ENCODE measurements around the gene GIMAP7.
"Not testable (repeated sequence)": the region's sequence is repeated elsewhere in the genome, so short reads cannot be mapped to it uniquely, and the experiment has no call there.

GIMAP7 gene

DNA sequence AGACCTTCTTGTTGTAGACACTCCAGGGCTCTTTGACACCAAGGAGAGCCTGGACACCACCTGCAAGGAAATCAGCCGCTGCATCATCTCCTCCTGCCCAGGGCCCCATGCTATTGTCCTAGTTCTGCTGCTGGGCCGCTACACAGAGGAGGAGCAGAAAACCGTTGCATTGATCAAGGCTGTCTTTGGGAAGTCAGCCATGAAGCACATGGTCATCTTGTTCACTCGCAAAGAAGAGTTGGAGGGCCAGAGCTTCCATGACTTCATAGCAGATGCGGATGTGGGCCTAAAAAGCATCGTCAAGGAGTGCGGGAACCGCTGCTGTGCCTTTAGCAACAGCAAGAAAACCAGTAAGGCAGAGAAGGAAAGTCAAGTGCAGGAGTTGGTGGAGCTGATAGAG is 5.5 kb downstream of the GIMAP7 start:
- Mint-ChIP-seq H3K4me1 (ENCODE audit: low read depth) (peaks cover 31% of the 10 kb centered on the region), H3K27ac (peak overlapping the region; percentile 84), H3K36me3 (ENCODE audit: low read depth) (peaks cover 72% of the 10 kb centered on the region), H3K27me3 (ENCODE audit: low read depth) (no peaks in the 10 kb centered on the region), H3K4me3 (peak overlapping the region; percentile 98), H3K9me3 (peaks cover under 1% of the 10 kb centered on the region)
- peak; percentile 33 for DNase-seq (ENCODE audit: low spot score)

DNA sequence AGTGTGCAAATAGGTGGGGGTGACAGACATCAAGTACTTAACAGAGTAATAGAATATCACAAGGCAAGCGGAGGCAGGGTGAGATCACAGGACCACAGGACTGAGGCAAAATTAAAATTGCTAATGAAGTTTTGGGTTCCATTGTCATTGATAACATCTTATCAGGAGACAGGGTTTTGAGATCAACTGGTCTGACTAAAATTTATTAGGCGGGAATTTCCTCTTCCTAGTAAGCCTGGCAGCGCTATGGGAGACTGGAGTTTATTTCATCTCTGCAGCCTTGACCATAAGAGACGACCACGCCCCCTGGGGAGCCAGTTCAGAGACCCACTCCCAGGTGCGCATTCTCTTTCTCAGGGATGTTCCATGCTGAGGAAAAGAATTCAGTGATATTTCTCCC is 8.3 kb downstream of the GIMAP7 start:
- not testable (repeated sequence) for H3K27me3 Mint-ChIP-seq (ENCODE audit: low read depth); DNase-seq (ENCODE audit: low spot score); H3K27ac Mint-ChIP-seq
- Mint-ChIP-seq H3K9me3 (peaks cover 23% of the 10 kb centered on the region), H3K4me3 (peak overlapping the region; percentile 75), H3K4me1 (ENCODE audit: low read depth) (peaks cover 37% of the 10 kb centered on the region), H3K36me3 (ENCODE audit: low read depth) (peaks cover 71% of the 10 kb centered on the region)

DNA sequence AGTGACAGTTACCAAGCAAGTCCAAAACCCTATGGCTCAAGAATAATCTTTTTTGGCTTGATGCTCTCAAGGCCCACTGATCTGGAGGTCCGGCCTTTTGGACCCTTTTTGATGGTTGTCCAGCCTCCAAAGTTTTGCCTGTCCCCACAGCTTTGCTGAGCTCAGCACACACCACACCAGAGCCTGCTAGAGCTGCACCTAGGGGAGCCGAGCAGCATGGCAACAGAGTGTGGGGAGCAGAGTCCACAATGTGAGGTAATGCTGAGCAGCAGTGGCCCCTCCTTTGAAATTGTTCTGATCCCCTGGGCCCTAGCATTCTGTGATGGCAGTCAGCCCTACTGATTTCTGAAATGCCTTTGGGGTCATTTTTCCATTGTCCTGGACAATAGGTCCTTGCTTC is 9.3 kb downstream of the GIMAP7 start:
- no peak overlapping the region for H3K4me3 Mint-ChIP-seq
- H3K27me3 Mint-ChIP-seq (ENCODE audit: low read depth) = no peaks in the 10 kb centered on the region

DNA sequence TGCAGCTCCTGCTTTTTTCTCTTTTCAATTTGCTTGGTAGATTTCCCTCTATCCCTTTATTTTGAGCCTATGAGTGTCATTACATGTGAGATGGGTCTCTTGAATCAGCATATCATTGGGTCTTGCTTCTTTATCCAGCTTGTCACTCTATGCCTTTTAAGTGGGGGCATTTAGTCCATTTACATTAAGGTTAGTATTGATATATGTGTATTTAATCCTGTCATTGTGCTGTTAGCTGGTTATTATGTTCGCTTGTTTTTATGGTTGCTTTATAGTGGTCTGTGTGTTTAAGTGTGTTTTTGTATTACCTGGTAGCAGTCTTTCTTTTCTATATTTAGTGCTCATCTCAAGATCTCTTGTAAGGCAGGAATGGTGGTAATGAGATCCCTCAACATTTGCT is 17.0 kb downstream of the GIMAP7 start:
- peaks cover 2% of the 10 kb centered on the region for H3K4me1 Mint-ChIP-seq (ENCODE audit: low read depth)
- H3K27ac Mint-ChIP-seq = no peak overlapping the region
- no peak for DNase-seq (ENCODE audit: low spot score)
- H3K36me3 Mint-ChIP-seq (ENCODE audit: low read depth) = peaks cover 50% of the 10 kb centered on the region
- H3K27me3 Mint-ChIP-seq (ENCODE audit: low read depth) = no peaks in the 10 kb centered on the region
- peaks cover 74% of the 10 kb centered on the region for H3K9me3 Mint-ChIP-seq
- H3K4me3 Mint-ChIP-seq = no peak overlapping the region

More for the DNA sequence above, 9.3 kb downstream of the GIMAP7 start:
- H3K27ac Mint-ChIP-seq = no peak overlapping the region
- H3K9me3 Mint-ChIP-seq = peaks cover 34% of the 10 kb centered on the region
- no peak for DNase-seq (ENCODE audit: low spot score)
- peaks cover 34% of the 10 kb centered on the region for H3K4me1 Mint-ChIP-seq (ENCODE audit: low read depth)
- H3K36me3 Mint-ChIP-seq (ENCODE audit: low read depth) = peaks cover 72% of the 10 kb centered on the region

DNA sequence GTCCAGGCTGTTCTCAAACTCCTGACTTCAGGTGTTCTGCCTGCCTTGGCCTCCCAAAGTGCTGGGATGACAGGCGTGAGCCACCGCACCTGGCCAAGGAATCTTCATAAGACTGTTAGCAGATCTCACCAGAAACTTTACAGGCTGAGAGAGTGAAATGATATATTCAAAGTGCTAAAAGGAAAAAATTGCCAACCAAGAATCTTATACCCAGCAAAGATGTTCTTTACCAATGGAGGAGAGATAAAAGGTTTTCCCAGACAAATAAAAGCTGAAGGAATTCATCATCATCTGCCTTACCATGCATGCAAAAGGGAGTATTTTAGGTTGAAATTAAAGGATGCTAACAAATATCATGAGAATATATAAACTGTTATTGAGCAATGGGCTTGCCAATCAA is 23.6 kb downstream of the GIMAP7 start:
- Mint-ChIP-seq H3K4me3 (no peak overlapping the region), H3K9me3 (peaks cover 77% of the 10 kb centered on the region), H3K27ac (no peak overlapping the region), H3K4me1 (ENCODE audit: low read depth) (no peaks in the 10 kb centered on the region), H3K27me3 (ENCODE audit: low read depth) (no peaks in the 10 kb centered on the region), H3K36me3 (ENCODE audit: low read depth) (peaks cover 48% of the 10 kb centered on the region)
- no peak for DNase-seq (ENCODE audit: low spot score)

DNA sequence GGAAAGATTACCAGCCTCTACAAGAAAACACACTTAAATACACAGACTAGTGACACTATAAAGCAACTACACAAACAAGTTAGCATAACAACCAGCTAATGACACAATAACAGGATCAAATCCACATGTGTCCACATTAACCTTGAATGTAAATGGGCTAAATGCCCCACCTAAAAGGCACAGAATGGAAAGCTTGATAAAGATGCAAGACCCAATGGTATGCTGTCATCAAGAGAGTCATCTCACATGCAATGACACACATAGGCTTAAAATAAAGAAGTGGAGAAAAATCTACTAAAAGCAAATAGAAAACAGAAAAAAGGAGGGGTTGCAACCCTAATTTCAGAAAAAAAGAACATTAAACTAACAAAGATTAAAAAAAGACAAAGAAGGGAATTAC is 38.5 kb downstream of the GIMAP7 start:
- peaks cover 67% of the 10 kb centered on the region for H3K36me3 Mint-ChIP-seq (ENCODE audit: low read depth)
- H3K27me3 Mint-ChIP-seq (ENCODE audit: low read depth) = no peaks in the 10 kb centered on the region
- no peak for DNase-seq (ENCODE audit: low spot score)
- peaks cover 26% of the 10 kb centered on the region for H3K4me1 Mint-ChIP-seq (ENCODE audit: low read depth)
- no peak overlapping the region for H3K4me3 Mint-ChIP-seq
- peaks cover 80% of the 10 kb centered on the region for H3K9me3 Mint-ChIP-seq
- H3K27ac Mint-ChIP-seq = no peak overlapping the region

DNA sequence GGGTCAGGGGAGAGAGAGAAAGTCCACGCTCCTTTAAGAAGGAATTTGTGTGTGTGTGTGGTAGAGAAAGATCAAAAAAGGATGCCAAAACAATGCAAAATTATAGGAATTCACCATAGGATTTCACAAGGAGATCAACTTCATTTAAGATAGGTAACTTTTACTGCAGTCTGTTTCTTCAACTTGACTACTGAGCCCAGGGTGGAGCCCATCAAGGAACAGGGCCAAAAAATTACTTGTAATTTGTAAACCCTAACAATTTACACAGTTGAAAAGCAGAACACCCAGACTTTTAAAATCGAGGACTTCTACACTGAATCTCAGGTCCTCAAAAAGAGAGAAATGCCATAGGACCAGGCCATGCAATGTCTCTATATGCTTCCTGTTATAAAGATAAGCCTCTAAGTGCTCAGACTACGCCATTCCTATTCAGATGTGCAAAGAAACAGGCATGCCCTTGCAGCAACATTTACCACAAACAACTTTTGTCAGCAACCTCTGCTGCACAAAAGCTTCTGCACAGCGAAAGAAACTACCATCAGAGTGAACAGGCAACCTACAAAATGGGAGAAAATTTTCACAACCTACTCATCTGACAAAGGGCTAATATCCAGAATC is 42.0 kb downstream of the GIMAP7 start:
- H3K4me3 Mint-ChIP-seq = peak overlapping the region; percentile 73
- H3K27ac Mint-ChIP-seq = peak overlapping the region; percentile 93
- peaks cover 82% of the 10 kb centered on the region for H3K9me3 Mint-ChIP-seq
- H3K27me3 Mint-ChIP-seq (ENCODE audit: low read depth) = no peaks in the 10 kb centered on the region
- peaks cover 30% of the 10 kb centered on the region for H3K4me1 Mint-ChIP-seq (ENCODE audit: low read depth)
- H3K36me3 Mint-ChIP-seq (ENCODE audit: low read depth) = peaks cover 73% of the 10 kb centered on the region
- no peak for DNase-seq (ENCODE audit: low spot score)

DNA sequence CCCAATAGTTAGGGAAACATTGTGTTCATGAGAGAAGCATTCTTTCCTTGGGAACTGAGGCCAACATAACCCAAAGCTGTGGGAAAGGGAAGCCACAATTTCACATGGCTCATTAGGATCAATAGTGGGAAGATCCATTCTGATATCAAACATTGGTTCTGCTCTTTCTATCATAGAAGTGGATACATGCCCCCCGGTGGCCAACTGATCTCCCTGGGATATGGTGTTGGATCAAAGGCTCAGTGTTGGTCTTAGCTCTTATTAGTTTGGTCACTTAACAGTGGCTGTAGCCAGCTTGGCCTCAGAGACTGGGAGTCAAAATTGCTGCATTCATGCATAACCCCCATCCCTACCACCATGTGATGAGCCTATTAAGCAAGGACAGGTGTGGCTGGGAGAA is 45.8 kb downstream of the GIMAP7 start:
- no peak overlapping the region for H3K4me3 Mint-ChIP-seq
- H3K4me1 Mint-ChIP-seq (ENCODE audit: low read depth) = peaks cover 30% of the 10 kb centered on the region
- H3K36me3 Mint-ChIP-seq (ENCODE audit: low read depth) = peaks cover 49% of the 10 kb centered on the region
- peaks cover 58% of the 10 kb centered on the region for H3K9me3 Mint-ChIP-seq
- H3K27me3 Mint-ChIP-seq (ENCODE audit: low read depth) = no peaks in the 10 kb centered on the region
- no peak overlapping the region for H3K27ac Mint-ChIP-seq
- no peak for DNase-seq (ENCODE audit: low spot score)

DNA sequence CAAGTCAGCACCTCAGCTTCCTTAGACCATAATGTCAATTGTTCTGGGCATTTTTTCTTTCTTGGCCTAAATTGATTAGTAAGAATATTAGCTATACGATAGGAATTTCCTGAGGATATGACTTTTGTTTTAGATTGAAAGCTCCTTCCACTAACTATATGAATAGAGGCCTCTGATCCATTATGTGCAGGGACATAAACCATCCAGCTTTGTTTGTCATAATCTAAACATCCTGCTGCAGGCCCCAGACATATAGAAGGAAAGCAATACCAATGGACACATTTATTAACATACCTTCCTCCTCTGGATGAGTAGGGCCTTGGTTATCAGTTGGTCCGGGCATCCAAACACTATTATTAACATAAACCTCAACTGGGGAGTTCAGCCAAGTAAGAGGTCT is 48.2 kb downstream of the GIMAP7 start:
- H3K9me3 Mint-ChIP-seq = peaks cover 47% of the 10 kb centered on the region
- peak overlapping the region; percentile 62 for H3K4me3 Mint-ChIP-seq
- no peaks in the 10 kb centered on the region for H3K27me3 Mint-ChIP-seq (ENCODE audit: low read depth)
- H3K4me1 Mint-ChIP-seq (ENCODE audit: low read depth) = peaks cover 30% of the 10 kb centered on the region
- DNase-seq (ENCODE audit: low spot score) = no peak
- peaks cover 44% of the 10 kb centered on the region for H3K36me3 Mint-ChIP-seq (ENCODE audit: low read depth)
- H3K27ac Mint-ChIP-seq = no peak overlapping the region

DNA sequence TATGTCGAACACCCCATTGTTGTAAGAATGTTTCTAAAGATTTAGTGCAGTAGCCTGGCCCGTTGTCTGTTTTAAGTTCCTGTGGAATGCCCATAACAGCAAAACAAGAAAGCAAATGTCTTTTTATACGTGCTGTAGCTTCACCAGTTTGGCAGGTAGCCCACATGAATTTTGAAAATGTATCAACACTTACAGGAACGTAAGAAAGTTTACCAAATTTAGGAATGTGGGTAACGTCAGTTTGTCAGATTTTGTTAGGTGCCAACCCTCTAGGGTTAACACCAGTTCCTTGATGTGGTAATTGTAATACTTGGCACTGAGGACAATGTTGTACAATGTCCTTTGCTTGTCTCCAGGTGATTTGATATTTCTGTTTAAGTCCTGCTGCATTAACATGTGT is 49.3 kb downstream of the GIMAP7 start:
- Mint-ChIP-seq H3K4me3 (peak overlapping the region; percentile 62), H3K36me3 (ENCODE audit: low read depth) (peaks cover 40% of the 10 kb centered on the region)
- DNase-seq (ENCODE audit: low spot score) = no peak

DNA sequence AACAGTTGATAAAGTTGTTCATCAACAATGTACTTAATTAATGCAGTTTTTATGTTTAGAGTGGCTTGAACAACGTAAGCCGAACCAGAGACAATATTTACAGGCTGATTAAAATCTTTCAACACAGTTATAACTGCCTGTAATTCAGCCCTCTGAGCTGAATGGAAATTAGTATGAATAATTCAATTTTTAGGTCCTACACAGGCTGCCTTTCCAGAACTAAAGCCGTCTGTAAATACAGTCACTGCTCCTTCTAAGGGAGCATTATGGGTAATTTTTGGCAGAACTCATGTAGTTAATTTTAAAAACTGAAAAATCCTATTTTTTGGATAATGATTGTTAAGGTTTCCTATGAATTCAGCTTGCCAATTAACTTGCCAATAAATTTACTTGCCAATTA is 49.9 kb downstream of the GIMAP7 start:
- H3K27ac Mint-ChIP-seq = peak overlapping the region; percentile 77
- no peaks in the 10 kb centered on the region for H3K27me3 Mint-ChIP-seq (ENCODE audit: low read depth)

More for the DNA sequence above, 49.3 kb downstream of the GIMAP7 start:
- H3K27ac Mint-ChIP-seq = peak overlapping the region; percentile 77
- peaks cover 38% of the 10 kb centered on the region for H3K9me3 Mint-ChIP-seq
- H3K27me3 Mint-ChIP-seq (ENCODE audit: low read depth) = no peaks in the 10 kb centered on the region
- peaks cover 29% of the 10 kb centered on the region for H3K4me1 Mint-ChIP-seq (ENCODE audit: low read depth)

DNA sequence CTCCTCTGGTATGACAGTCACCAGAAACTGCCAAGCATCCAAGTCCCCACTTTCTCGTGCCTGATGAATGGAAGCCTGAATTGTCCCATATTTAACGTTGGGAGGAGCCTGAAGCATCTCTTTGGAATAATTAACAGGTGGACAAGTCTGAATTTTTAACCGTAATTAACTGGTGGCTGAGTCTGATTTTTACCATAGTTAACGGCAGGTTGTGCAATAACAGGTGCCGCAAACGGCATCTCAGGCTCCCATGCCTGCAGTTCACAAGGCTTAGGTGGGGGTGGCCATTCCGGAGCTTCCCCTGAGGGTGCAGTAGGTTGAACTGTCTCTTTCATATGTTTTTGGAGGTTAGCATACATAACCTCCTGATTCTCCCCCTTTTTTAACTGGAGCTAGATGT is 50.6 kb downstream of the GIMAP7 start:
- DNase-seq (ENCODE audit: low spot score) = no peak
- Mint-ChIP-seq H3K36me3 (ENCODE audit: low read depth) (peaks cover 44% of the 10 kb centered on the region), H3K27ac (no peak overlapping the region), H3K4me1 (ENCODE audit: low read depth) (peaks cover 40% of the 10 kb centered on the region), H3K27me3 (ENCODE audit: low read depth) (no peaks in the 10 kb centered on the region), H3K9me3 (peaks cover 28% of the 10 kb centered on the region), H3K4me3 (peak overlapping the region; percentile 15)

More for the DNA sequence above, 49.9 kb downstream of the GIMAP7 start:
- Mint-ChIP-seq H3K4me1 (ENCODE audit: low read depth) (peaks cover 35% of the 10 kb centered on the region), H3K9me3 (peaks cover 34% of the 10 kb centered on the region), H3K36me3 (ENCODE audit: low read depth) (peaks cover 44% of the 10 kb centered on the region), H3K4me3 (peak overlapping the region; percentile 33)
- no peak for DNase-seq (ENCODE audit: low spot score)

DNA sequence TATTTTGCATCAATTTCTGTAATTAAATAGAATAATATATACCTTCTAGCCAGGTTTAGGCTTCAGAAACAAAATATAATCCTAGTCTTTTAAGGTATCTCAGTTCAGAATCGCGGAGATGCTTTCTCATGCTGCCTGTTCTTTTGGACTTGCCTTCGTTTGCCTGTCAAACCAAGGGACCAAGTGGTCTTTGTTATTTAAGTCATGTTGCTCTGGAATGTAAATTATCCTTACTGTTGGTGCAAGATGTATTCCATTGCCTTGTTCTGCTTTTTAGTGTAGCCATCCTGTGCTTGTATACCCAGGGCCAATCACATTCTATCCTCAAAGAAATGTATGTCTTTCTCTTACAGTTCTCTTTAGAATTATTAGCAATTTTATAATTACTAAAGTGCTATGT is 51.5 kb downstream of the GIMAP7 start:
- Mint-ChIP-seq H3K36me3 (ENCODE audit: low read depth) (peaks cover 46% of the 10 kb centered on the region), H3K4me1 (ENCODE audit: low read depth) (peaks cover 45% of the 10 kb centered on the region), H3K27me3 (ENCODE audit: low read depth) (no peaks in the 10 kb centered on the region), H3K27ac (peak overlapping the region; percentile 52), H3K4me3 (peak overlapping the region; percentile 91), H3K9me3 (peaks cover 19% of the 10 kb centered on the region)
- no peak for DNase-seq (ENCODE audit: low spot score)

DNA sequence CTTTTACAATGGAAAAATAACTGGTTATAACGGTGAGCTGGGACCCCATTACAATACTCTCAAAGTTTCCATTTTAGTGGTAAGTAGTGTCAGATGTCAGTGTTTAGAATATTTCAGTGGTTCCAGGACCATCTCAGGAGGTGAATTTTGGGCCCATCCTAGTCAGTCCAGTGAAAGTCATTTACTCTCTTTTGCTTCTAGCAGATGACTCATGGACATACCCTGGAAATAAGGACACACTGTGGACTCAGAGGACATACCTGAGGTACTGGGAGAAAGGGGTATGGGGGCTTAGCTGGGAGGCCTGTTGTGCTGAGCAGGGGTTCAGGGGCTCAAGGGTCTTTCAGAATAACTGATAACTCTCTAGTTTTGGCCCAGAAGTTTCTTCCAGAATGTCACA is 51.9 kb downstream of the GIMAP7 start:
- Mint-ChIP-seq H3K9me3 (peaks cover 15% of the 10 kb centered on the region), H3K4me3 (peak overlapping the region; percentile 91), H3K27me3 (ENCODE audit: low read depth) (no peaks in the 10 kb centered on the region), H3K36me3 (ENCODE audit: low read depth) (peaks cover 48% of the 10 kb centered on the region), H3K4me1 (ENCODE audit: low read depth) (peaks cover 45% of the 10 kb centered on the region), H3K27ac (peak overlapping the region; percentile 84)
- DNase-seq (ENCODE audit: low spot score) = no peak

DNA sequence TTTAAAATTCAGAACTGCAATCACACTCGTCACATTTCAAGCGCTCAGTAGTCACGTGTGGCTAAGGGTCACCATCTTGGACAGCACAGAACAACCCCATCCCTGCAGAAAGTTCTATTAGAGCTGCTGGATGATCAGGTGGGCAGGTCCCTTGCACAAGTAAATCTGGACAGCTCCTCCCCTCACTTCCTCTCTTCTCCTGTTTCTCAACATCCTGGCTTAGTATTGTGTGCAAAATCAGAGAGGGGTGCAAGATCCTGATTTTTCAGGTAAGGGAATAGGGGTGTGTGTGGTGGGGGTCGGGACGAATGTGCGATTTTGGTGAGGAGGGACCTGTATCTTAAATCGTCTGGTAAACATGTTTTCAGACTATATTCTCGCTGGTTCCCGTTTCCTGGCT is 52.5 kb downstream of the GIMAP7 start, which contains the start of gene GIMAP4:
Gene GIMAP4, plus strand, starts transcription at position 222 of the 400 bp plus-strand sequence. CDS start 2,512 bp downstream, outside the sequence.
- Mint-ChIP-seq H3K9me3 (peaks cover 9% of the 10 kb centered on the region), H3K4me1 (ENCODE audit: low read depth) (peaks cover 45% of the 10 kb centered on the region)
- DNase-seq (ENCODE audit: low spot score) = no peak

More for the DNA sequence above, 52.5 kb downstream of the GIMAP7 start, which contains the start of gene GIMAP4:
- Mint-ChIP-seq H3K27me3 (ENCODE audit: low read depth) (no peaks in the 10 kb centered on the region), H3K4me3 (peak within 1 kb of the TSS; percentile 91), H3K36me3 (ENCODE audit: low read depth) (peaks cover 49% of the 10 kb centered on the region), H3K27ac (peak within 1 kb of the TSS; percentile 84)
